Activated T-helper 1 cell treated with Interleukin-2 at 50 U/mL for 16 hours (primary cell): ENCODE measurements around the gene PGS1.

Experiments used
- DNase-seq: peaks from one replicate; pipeline ENCODE4 v3.0.0-alpha.2; 2020; ENCODE audit warnings: low read depth

The PGS1 gene

DNA sequence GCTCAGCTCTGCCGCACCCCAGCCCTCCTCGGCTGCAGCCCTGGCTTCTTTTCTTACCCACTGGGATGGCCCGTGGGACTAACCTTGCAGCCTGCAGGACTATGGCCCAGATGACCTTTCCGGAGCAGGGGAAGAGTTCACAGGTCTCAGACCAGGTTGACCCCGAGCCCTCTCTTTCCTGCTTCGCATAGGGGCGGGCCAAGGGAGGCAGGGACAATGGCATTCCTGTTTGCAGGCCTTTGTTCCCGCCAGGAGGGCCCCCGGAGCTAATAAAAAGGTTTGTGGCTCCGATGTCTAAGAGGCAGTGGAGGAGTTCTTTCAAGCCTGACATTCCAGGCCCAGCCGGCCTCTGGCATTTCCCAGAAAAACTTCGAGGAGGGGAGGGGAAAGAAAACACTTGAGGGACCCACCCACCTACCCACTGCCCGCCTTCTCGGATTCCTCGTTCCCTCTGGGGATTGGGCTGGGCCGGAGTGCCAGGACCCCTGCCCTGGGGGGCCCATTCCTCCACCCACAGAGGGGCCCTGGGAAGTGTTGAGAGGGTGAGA, 12.8 kb upstream of the PGS1 start:
- DNase-seq: no peak

DNA sequence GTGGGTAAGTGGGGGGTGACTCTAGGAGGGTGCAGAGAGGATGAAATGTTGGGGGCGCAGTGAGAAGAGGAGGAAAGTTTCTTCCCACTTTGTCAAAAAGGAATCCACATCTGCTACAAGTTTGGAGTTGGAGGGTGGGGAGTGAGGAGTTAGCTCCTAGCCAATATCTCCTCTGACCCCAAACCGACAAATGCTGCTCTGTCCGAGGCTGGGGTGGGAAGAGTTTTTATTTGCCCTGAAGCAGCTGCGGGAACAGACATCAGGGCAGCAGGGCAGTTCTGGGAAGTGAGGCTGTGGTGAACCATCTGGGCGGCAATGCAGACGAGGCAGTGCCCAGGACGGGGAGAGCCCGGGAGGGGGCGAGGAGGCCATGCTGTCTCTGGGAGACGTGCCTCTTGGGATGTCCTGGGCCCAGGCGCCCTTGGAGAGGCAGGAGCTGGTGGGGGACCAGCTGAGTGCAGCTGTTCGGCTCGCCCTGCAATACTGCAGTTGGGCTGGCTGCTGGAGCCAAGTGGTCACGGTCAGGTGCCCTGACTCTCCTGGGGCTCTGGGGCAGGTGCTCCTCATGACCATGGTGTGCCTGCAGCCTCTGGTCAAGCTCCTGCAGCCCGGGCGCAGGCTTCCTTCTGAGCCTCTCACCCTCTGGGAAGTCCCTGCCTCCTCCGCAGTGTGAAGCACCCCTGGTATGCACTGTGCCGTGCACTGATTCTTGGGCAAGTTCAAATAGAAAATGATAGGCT, 12.2 kb upstream of the PGS1 start:
- DNase-seq: no peak

DNA sequence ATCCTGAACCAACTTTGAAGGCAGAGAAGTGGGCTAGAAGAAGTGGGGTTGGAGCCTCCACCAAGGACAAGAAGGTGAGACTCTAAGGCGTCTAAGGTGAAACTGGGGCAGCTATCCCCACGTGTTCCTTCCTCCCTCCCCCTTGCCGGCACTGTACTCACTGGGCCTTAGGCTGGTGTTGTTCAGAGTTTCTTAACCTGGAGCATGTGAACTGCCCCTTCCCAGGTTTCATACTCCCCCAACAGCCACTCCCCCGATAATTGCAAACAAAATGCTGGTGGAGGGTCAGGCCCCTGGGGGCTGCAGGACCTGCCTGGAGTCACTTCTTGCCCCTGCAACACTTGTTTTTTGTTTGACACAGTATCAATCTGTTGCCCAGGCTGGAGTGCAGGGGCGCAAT, 11.3 kb upstream of the PGS1 start:
- no peak for DNase-seq

DNA sequence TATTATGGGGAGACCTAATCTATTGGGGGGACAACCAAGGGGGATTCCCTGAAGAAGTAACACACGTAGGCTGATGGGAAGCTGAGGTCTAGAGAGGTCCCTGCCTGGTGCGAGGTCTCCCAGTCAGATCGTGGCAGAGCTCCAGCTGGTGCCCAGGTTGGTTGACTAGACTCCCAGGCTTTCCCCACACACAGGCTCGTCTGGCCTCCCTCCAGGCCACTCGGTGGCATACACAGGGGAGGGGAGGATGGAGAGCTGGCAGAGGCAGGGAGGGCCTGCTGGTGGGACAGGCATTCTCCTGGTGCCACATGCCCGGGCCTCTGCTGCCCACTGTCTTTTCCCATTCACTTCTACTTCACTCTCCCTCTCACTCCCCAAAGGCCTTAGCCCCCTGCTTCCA, 10.1 kb upstream of the PGS1 start:
- no peak for DNase-seq

DNA sequence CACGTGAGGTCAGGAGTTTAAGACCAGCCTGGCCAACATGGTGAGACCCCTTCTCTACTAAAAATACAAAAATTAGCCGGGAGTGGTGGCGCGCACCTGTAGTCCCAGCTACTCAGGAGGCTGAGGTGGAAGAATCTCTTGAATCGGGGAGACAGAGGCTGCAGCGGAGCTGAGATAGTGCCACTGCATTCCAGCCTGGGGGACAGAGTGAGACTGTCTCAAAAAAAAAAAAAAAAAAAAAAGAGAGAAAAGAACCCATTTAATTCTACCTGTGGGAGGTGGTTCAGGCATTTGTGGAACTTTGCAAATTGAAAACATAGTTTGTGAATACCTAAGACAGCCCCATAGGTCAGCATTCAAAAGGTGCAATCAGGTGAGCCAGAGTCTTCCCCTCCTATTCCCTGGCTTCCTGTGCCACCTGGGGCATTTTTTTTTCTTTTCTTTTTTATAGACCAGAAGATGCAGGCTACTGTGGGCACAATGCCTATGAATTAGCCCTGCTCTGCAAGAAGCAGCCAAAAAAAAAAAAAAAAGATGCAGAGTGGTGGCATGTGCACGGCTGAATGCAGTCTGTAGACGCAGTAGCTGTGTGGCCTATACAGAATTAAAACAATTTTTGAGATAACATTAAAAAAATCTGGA, 9.5 kb upstream of the PGS1 start:
- DNase-seq: no peak

DNA sequence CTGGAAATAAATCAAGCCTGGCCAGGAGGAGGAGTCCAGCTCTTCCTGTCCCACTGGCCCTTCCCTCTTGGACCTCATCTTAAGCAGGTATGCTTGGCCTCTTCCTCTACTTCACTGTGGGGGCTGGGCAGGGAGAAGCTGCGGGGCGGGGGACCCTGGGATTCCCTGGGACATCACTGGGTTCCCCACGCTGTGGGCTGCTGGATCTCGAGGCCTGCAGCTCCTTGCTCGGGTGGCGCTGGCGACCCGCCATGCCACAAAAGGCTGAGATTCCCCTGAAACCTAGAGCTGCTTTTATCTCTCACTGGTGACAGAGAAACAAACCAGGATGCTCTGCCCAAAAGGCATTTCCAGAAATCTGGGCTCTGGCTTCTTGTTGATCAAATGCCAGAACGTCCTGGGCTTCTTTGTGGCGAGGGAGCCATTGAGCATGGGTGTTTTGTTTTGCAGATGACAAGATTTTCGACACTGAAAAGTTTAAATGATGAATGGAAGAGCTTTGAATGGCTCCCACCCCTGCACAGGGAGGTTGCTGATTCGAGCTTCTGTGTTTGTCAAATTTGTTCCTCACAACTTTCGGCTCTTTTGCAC, 8.6 kb upstream of the PGS1 start:
- DNase-seq: no peak

DNA sequence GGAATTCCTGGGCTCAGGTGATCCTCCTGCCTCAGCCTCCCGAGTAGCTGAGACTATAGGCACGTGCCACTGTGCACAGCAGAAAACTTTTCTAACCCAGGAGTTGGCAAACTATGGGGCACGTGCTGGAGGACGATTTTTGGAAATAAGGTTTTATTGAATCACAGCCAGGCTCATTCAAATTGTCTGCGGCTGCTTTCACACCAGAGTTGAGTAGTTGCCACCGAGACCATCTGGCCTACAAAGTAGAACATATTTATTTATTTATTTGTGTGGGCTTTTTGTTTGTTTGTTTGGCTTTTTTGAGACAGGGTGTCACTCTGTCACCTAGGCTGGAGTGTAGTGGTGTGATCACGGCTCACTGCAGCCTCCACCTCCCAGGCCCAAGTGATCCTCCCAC, 7.4 kb upstream of the PGS1 start:
- DNase-seq: no peak

DNA sequence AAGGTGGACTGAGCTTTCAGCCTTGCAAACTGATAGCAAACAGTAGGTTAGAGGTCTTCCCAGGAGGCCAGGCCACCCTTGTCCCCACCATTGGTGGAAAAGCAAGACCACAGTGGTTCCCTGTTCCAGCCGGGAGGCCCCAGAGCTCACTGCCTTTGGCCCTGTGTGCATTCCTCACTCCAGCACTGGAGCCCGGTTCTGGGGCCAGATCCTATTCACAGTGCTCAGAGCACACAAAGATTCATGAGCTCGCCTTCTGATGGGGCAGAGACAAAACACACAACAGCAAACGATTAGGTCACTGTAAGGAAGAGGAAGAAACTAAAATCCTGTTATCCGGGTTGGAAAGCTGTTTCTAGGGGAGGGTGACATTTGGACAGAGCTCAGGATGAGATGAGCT, 5.6 kb upstream of the PGS1 start:
- DNase-seq: no peak

DNA sequence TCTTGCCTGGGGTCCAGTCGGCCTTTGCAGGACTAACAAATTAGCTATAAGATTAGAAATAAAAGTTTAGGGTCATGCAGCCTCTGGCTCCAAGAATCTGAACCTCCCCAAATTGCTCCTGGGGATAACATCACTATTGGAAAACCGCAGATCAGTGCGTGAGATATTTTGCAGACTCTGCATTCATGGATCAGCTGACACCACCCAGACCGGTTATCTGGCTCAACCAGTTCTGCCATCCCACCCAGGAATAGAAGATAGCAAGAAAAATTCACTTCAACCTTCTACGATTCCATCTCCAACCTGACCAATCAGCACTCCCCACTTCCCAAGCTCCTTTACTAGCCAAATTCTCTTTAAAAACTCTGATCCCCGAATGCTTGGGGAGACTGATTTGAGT, 4.3 kb upstream of the PGS1 start:
- DNase-seq: no peak

DNA sequence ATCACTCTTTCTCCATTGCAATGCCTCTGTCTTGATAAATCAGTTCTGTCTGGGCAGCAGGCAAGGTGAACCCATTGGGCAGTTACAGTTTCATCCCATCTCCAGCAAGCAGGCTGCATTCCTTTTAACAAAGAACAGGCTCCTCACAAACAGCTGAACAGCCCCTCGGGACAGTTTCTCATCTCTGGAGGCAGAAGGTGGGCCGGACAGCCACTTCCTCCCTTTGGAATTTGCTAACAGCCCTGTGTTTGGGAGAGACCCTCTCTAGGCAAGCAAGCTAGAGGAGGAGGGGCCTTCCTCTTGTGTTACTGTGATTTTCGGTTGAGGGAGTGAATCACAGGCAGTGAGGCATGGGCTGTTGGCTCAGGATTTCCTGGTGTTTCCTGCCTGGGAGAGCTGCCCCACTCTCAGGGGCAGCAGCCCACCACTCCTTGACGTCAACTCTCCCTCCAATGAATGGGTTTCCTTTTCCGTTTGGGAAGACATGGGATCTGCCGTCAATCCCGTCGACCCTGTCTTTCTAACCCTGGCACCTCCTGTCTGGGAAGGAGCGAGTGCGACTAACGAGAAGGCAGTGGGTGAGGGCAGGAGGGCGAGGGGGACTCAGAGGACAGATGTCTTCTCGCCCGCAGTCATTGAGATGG, 3.7 kb upstream of the PGS1 start:
- no peak for DNase-seq

DNA sequence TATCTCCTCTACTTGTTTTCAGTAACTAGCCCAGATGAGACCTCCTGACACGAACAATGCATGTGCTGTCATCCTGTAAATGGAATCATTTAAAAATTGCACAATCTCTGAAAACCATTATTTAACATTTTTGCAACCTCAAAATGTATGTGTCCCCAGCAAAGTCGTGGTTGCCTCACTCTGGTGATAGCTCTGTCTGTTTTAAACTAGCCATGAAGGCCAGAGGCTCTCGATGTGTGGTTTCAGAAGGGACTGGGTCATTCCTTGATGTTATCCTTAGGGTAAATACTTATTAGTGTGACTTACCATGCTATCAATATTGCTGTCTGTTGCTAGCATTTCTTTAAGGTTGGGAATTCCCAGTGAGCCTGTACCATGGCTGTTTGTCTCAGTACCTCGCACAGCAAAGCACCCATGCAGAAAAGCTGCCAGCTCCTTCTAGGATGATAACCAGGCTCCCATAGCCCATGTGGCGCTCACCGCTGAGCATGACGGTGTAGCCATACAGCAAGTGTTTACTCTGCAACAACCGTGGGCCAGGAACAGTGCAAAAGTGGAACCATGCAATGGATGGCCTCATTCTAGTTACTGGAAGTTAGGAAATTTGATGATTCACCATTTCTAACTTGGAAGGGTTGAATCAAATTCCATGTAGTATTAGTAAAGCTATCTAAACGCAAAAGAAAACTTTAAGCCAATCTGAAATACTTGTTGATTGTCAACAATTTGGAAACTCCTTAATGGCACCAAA, 2.9 kb upstream of the PGS1 start:
- DNase-seq: no peak

DNA sequence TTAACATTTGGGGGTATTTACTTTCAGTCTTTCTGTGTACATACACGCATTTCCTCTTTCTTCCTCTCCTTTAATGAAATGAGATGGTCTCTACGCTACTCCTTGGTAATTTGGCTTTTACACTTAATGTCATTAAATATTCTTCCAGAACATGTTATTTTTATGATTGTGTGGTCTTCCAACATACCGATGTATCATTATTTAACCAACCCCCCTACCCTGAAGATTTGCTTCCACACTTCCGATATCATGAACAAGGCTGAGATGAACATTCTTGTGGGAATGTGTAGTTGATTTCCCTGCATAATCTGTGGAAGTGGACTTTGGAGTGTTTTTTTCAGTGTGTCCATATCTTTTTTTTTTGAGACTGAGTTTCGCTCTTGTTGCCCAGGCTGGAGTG, 2.3 kb upstream of the PGS1 start:
- no peak for DNase-seq

DNA sequence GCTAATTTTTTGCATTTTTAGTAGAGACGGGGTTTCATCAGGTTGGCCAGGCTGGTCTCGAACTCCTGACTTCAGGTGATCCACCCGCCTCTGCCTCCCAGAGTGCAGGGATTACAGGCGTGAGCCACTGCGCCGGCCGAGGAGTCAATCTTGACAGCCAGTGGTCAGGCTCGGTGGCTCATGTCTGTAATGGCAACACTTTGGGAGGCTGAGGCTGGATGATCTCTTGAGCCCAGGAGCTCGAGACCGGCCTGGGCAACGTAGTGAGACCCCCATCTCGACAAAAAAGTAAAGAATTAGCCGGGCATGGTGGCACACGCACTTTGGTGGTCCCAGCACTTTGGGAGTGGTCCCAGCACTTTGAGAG, 608 bp upstream of the PGS1 start:
- DNase-seq: no peak

DNA sequence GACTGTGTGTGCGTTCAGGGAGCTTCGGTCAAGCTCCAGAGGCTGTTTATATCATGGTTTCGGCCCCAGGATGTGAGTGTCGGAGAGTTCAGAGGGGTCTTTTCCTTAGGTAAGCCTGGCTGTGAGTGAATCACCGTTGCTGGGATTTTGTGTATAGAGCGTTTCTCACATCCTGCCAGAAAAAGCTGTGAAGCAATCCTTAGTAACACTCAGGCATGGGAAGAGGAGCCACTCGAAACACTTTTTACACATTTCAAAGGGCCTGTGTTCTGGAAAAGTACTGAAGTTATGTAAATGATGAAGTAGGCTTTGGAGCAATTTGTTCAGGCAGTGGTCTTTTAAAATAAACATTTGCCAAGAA, 662 bp downstream of the PGS1 start:
- no peak for DNase-seq

DNA sequence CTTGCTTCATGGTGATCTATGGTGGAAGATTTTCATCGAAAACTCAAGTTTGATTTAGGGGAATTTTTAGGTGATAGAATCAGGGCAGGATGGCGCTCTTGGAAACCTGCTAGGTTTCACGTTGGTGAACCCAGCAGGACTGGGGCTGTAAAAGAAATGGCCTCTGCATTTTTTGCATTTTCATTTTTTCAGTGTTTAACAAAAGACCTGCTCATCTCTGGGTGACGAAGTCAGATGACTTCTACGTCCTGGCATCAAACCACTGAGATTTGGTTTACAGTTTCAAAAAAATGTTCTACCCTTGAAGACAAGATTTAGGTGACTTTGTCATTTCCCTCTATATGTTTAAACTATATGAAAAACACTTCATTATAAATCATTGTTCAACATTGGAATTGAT, 1.9 kb downstream of the PGS1 start:
- no peak for DNase-seq

DNA sequence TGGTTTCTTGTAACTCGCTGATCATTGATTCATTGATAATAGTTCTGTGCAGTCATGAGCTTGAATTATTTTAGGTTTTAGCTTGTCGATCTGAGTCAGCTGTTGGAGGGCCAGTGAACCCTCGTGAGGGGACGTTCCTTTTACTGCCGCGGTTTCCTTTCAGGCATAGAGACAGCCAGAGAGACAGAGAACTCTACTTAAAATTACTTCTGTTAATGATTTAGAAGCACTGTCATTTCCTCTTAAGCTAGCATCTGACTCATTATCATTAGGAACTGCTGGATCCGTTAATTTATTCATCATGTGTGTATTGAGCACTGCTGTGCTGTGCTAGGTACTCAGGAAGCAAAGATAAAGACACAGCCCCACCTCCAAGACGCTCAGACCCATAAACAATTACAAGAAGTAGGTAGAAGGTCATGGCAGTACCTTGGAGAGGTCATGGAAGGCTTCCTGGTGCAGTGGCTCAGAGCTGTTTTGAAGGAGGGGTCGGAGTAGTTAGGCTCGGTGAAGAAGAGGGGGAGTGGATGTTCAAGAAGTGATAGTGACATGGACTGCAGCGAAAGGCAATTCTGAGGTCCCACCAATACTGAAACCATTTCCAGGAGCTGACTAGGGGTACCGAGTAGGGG, 3.3 kb downstream of the PGS1 start:
- no peak for DNase-seq

DNA sequence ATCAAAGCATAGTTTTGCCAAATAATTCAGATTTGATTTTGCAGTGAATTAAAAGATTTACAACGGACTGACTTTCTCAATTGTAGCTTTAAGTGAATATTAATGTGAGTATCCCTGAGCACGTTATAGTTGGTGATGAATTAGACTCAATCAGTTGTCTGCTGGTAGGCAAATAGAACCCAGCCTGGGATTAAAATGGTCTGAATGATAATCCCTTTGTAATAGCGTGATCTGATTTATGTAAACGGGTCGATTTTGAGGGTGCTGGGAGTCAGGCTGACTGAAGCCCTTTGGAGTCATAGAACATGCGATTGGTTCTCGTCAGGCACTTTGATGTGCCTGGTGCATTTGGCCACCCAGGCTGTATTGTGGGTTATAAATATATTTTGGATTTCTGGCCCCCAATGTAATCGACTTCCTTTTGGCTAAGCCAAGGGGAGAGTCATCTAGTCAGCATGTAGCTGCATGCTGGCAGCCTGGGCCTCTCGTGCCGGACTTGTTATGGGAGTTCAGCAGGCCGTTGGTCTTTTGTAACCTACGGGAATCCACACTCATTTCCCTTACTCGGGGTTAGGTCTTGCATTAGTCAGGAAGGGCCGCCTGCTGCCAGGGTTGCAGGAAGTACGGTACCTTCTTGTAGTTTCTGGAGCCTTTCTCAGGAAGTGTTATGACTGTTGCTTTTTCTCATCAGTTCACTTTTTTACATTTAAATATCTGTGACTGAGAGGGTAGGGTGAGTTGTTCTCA, 5.4 kb downstream of the PGS1 start:
- peak; percentile 7 for DNase-seq

DNA sequence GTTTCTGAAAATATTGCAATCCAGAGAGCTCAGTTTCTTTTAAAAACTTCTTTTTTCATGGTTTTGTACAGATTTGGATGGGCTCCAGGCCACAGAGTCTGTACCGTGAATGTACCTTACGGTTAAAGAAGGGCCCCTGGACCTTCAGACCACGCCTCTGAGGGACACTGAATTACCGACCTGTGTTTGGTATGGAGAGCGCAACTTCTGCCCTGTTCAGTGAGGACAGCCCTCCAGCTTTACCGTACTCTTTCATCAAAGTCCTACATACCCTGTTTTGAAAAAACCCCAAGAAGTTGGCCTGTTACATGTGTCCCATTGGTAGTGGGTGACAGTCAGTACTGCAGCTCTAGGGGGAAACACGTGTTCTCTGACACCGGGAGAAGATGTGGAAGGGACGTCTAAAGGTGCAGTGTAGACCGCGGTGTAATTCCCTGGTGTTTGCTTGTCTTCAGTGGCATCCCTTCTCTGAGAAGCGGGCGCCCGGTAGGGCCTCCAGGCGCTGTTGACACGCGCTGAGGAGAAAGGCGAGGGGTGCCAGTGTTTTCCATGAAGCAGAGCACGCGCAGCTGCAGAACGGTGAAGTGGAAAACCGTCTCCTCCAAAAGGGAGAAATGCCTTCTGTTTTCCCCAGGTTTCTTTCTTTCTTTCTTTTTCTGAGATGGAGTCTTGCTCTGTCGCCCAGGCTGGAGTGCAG, 6.2 kb downstream of the PGS1 start:
- DNase-seq: no peak

DNA sequence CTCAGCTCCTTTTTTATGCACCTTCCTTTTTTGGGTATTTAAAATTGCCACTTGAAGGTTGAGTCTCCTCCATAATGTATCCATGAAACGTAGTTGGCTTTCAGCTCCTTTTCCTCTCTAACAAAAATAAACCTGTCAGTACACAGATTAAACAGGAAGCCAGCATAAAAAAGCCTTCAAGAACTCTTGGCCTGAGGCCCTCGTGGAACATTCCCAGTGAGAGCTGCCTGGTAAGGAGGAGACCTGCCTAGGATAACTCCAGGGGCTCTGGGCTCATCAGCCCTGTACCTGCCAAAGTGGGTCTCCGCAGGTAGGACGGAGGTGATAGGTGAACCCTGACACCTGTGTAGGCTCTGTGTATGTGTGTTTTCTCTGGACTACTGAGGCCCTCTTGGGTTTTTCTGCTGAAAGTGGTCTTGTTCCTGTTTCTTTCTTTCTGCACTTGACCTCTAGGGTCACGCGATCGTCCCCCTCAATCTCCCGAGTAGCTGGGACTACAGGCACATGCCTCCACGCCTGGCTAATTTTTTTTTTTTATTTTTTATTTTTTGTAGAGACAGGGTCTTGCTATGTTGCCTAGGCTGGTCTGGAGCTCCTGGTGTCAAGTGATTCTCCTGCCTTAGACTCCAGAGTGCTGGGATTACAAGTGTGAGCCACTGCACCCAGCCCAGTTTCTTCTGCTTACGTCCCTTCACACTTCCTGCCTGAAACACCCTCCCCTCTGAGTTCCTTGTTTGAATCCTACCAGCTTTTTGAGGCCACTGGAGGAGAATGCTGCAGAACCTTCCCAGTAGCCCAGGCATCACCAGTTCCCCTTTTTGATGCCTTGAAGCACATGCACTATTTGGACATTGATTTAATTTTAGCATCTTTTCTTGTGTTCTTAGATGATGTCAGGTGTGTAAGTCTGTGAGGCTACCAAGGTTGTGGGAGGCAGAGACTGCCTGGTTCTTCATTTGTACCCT, 9.8 kb downstream of the PGS1 start:
- DNase-seq: no peak
